IMR-90 (cell line): Measurements from ENCODE around the gene ESRRG. TPM values are rescaled to one million over a fixed set of nuclear protein-coding genes. Genes with fewer than 3 reads are reported as not detected.

Experiments used
- ATAC-seq: fragments of 200-7000 bp; cut with Tn5 transposase; 2 replicates; pipeline ENCODE4 v1.9.1; 2020; ENCODE audit warnings: low read depth, mild to moderate bottlenecking, moderate library complexity
- BruUV-seq: library from RNA; stranded (reverse); fragments of 400-500 nt; replicated peaks from 2 replicates; lab custom pipeline; 2021; lab: Mats Ljungman, UMichigan
- CTCF ChIA-PET: fragments of 300-600 bp; formaldehyde crosslinking; extraction: SDS; loops from one replicate; lab custom pipeline; 2021; ENCODE audit warnings: antibody characterized with exemption; lab: Yijun Ruan, JAX
- POLR2A ChIA-PET: fragments of 300-600 bp; sonication (Branson Sonifier 250); formaldehyde crosslinking; loops from one replicate; lab custom pipeline; 2022; ENCODE audit warnings: antibody characterized with exemption; ENCODE audit not compliant: unreplicated experiment; lab: Charles Lee
- DNase-seq: peaks from one replicate; pipeline ENCODE4 v3.0.0; 2013
- H2AFZ ChIP-seq: replicated peaks from 2 replicates; pipeline ENCODE3; 2013; ENCODE audit warnings: low read length, mild to moderate bottlenecking; ENCODE audit not compliant: poor library complexity
- H2AK5ac ChIP-seq: 2 replicates; pipeline ENCODE4 v1.6.1; 2013; ENCODE audit warnings: low read depth, low read length, inconsistent platforms
- H2AK9ac ChIP-seq: replicated peaks from 2 replicates; pipeline ENCODE3; 2013; ENCODE audit warnings: mild to moderate bottlenecking, low read depth, low read length, moderate library complexity; ENCODE audit not compliant: poor library complexity
- H2BK120ac ChIP-seq: 2 replicates; pipeline ENCODE4 v1.6.1; 2013; ENCODE audit warnings: low read depth, low read length, inconsistent platforms
- H2BK15ac ChIP-seq: 3 replicates; pipeline ENCODE4 v1.6.1; 2013; ENCODE audit warnings: low read depth, low read length, inconsistent platforms
- H2BK20ac ChIP-seq: 2 replicates; pipeline ENCODE4 v1.6.1; 2013; ENCODE audit warnings: low read depth, mild to moderate bottlenecking, inconsistent platforms, low read length, moderate library complexity
- H2BK5ac ChIP-seq: 2 replicates; pipeline ENCODE4 v1.6.1; 2013; ENCODE audit warnings: mild to moderate bottlenecking, low read depth, low read length, inconsistent platforms; ENCODE audit not compliant: poor library complexity, severe bottlenecking
- H3K14ac ChIP-seq: replicated peaks from 2 replicates; pipeline ENCODE4 v1.6.1; 2013; ENCODE audit warnings: low read depth, low read length, inconsistent platforms
- H3K18ac ChIP-seq: 2 replicates; pipeline ENCODE4 v1.6.1; 2013; ENCODE audit warnings: low read depth, low read length, control low read depth
- H3K23ac ChIP-seq: 2 replicates; pipeline ENCODE4 v1.6.1; 2013; ENCODE audit warnings: low read depth, low read length, inconsistent platforms
- H3K27ac ChIP-seq: 2 replicates; pipeline ENCODE4 v1.5.1; 2013; ENCODE audit warnings: mild to moderate bottlenecking, control low read depth, low read length; ENCODE audit not compliant: insufficient read depth
- H3K27me3 ChIP-seq: 2 replicates; pipeline ENCODE4 v1.6.1; 2013; ENCODE audit warnings: low read length; ENCODE audit not compliant: control insufficient read depth, insufficient read depth
- H3K36me3 ChIP-seq: 2 replicates; pipeline ENCODE4 v1.6.1; 2013; ENCODE audit warnings: low read length, mixed read lengths; ENCODE audit not compliant: control insufficient read depth, insufficient read depth
- H3K4ac ChIP-seq: 2 replicates; pipeline ENCODE4 v1.6.1; 2013; ENCODE audit warnings: low read depth, low read length, inconsistent platforms
- H3K4me1 ChIP-seq: 2 replicates; pipeline ENCODE4 v1.6.1; 2013; ENCODE audit warnings: low read length, mixed read lengths; ENCODE audit not compliant: control insufficient read depth, insufficient read depth
- H3K4me2 ChIP-seq: 2 replicates; pipeline ENCODE4 v1.6.1; 2013; ENCODE audit warnings: low read depth, mild to moderate bottlenecking, control low read depth, low read length, moderate library complexity
- H3K4me3 ChIP-seq: 2 replicates; pipeline ENCODE4 v1.5.1; 2013; ENCODE audit warnings: low read depth, mild to moderate bottlenecking, control low read depth, low read length, moderate library complexity; ENCODE audit not compliant: insufficient read depth
- H3K56ac ChIP-seq: 2 replicates; pipeline ENCODE4 v1.6.1; 2013; ENCODE audit warnings: low read length, inconsistent platforms; ENCODE audit not compliant: insufficient read depth; ENCODE audit errors: extremely low read depth
- H3K79me1 ChIP-seq, 2 experiments: 2 replicates each; pipeline ENCODE4 v1.6.1; 2013; ENCODE audit warnings: low read length in 2 of 2, inconsistent platforms in 1 of 2, low read depth in 1 of 2
- H3K9ac ChIP-seq: 2 replicates; pipeline ENCODE4 v1.6.1; 2013; ENCODE audit warnings: low read depth, low read length, control low read depth
- H3K9me1 ChIP-seq: 2 replicates; pipeline ENCODE4 v1.6.1; 2013; ENCODE audit warnings: low read length, inconsistent platforms; ENCODE audit not compliant: insufficient read depth
- H3K9me3 ChIP-seq: 2 replicates; pipeline ENCODE4 v1.6.1; 2013; ENCODE audit warnings: low read length; ENCODE audit not compliant: control insufficient read depth, insufficient read depth
- H4K20me1 ChIP-seq: 2 replicates; pipeline ENCODE4 v1.6.1; 2013; ENCODE audit warnings: low read length, inconsistent platforms; ENCODE audit not compliant: insufficient read depth
- H4K5ac ChIP-seq: 2 replicates; pipeline ENCODE4 v1.6.1; 2013; ENCODE audit warnings: mild to moderate bottlenecking, low read depth, low read length, control low read depth
- H4K8ac ChIP-seq, 2 experiments: 2 replicates each; pipeline ENCODE4 v1.6.1; 2013; ENCODE audit warnings: low read depth in 2 of 2, low read length in 2 of 2, control low read depth in 1 of 2, inconsistent platforms in 1 of 2
- H4K91ac ChIP-seq: 2 replicates; pipeline ENCODE4 v1.6.1; 2013; ENCODE audit warnings: low read depth, low read length, inconsistent platforms; ENCODE audit not compliant: insufficient read depth
- BHLHE40 ChIP-seq: fragments of 150-350 bp; IDR thresholded peaks from 2 replicates; pipeline ENCODE4 v1.6.1; 2016; ENCODE audit warnings: mild to moderate bottlenecking, low read depth, low read length
- CEBPB ChIP-seq: IDR thresholded peaks from 2 replicates; pipeline ENCODE4 v1.6.1; 2012; ENCODE audit warnings: low read depth, low read length, improper control_type of control experiment
- CHD1 ChIP-seq: IDR thresholded peaks from 2 replicates; pipeline ENCODE4 v1.6.1; 2012; ENCODE audit warnings: low read depth, low read length, improper control_type of control experiment
- CTCF ChIP-seq: conservative IDR thresholded peaks from 2 replicates; pipeline ENCODE4 v1.5.1; 2012; ENCODE audit warnings: mild to moderate bottlenecking, low read depth, low read length, improper control_type of control experiment
- ELK1 ChIP-seq: fragments of 150-350 bp; IDR thresholded peaks from 2 replicates; pipeline ENCODE4 v1.6.1; 2016; ENCODE audit warnings: low read depth, mild to moderate bottlenecking, low read length, moderate library complexity, borderline replicate concordance
- FOS ChIP-seq: fragments of 150-350 bp; IDR thresholded peaks from 2 replicates; pipeline ENCODE4 v1.6.1; 2016; ENCODE audit warnings: low read depth, low read length
- MAZ ChIP-seq: IDR thresholded peaks from 2 replicates; pipeline ENCODE4 v1.6.1; 2012; ENCODE audit warnings: low read depth, mild to moderate bottlenecking, low read length, improper control_type of control experiment, moderate library complexity, borderline replicate concordance
- MXI1 ChIP-seq: IDR thresholded peaks from 2 replicates; pipeline ENCODE4 v1.6.1; 2012; ENCODE audit warnings: low read depth, mild to moderate bottlenecking, low read length, moderate library complexity, borderline replicate concordance
- NFE2L2 ChIP-seq: fragments of 150-350 bp; IDR thresholded peaks from 2 replicates; pipeline ENCODE4 v1.6.1; 2016; ENCODE audit warnings: low read depth, mild to moderate bottlenecking, low read length
- POLR2A ChIP-seq: IDR thresholded peaks from 2 replicates; pipeline ENCODE4 v1.6.1; 2012; ENCODE audit warnings: mild to moderate bottlenecking, low read depth, low read length
- RCOR1 ChIP-seq: IDR thresholded peaks from 2 replicates; pipeline ENCODE4 v1.6.1; 2012; ENCODE audit warnings: mild to moderate bottlenecking, low read length, improper control_type of control experiment; ENCODE audit not compliant: insufficient replicate concordance
- RFX5 ChIP-seq: IDR thresholded peaks from 2 replicates; pipeline ENCODE4 v1.8.0; 2012; ENCODE audit warnings: low read depth, mild to moderate bottlenecking, low read length, moderate library complexity
- SMC3 ChIP-seq: fragments of 150-350 bp; IDR thresholded peaks from 2 replicates; pipeline ENCODE4 v1.6.1; 2016; ENCODE audit warnings: low read depth, mild to moderate bottlenecking, antibody characterized with exemption, low read length, moderate library complexity
- USF2 ChIP-seq: fragments of 150-350 bp; IDR thresholded peaks from 2 replicates; pipeline ENCODE4 v1.6.1; 2017; ENCODE audit warnings: mild to moderate bottlenecking, antibody characterized with exemption, low read length, low read depth
- WGBS, 2 experiments: methylation state at CpG; one replicate each; pipeline versions ENCODE4 v1.1.5 to v1.1.7; 2013; ENCODE audit warnings: missing lambda C conversion rate in 2 of 2; ENCODE audit not compliant: insufficient read length in 1 of 2; ENCODE audit errors: extremely low coverage in 2 of 2; 5-methylcytosine and 5-hydroxymethylcytosine counted together
- dilution Hi-C: fragments of 300-500 bp; cut with HindIII; formaldehyde crosslinking; loops from one replicate; pipeline ENCODE4 v1.14.3; 2018; ENCODE audit warnings: low sequenced_read_pairs; ENCODE audit not compliant: unreplicated experiment
- in situ Hi-C: fragments of 300-500 bp; cut with MboI; formaldehyde crosslinking; loops from 3 replicates; pipeline ENCODE4 v1.14.3; 2019; ENCODE audit warnings: low sequenced_read_pairs, inconsistent platforms, mixed read lengths
- intact Hi-C: fragments of 100-400 bp; cut with micrococcal nuclease; formaldehyde crosslinking; loops from 2 replicates; pipeline ENCODE4 v1.10.0; 2022
- polyA plus RNA-seq, 3 experiments: library from polyadenylated mRNA; depleted of rRNA; stranded (reverse); fragments of >200 nt; gene quantifications; 2 replicates each; pipeline ENCODE4 v1.2.3, GENCODE V29; 2012; ENCODE audit warnings: low replicate concordance in 1 of 3
- total RNA-seq: library from RNA; depleted of rRNA; stranded (reverse); fragments of >200 nt; gene quantifications from 2 replicates; pipeline ENCODE4 v1.2.3, GENCODE V29; 2012

The ESRRG gene
- total and polyA plus RNA-seq, 2 of the 4 experiments (the other 2 are of a cell fraction) = 0.17 to 0.54 TPM

GRCh38 chr1:216765346-216766300 lies 42.4 kb upstream of the ESRRG start:
- in situ Hi-C loops = loop anchor here (25.0 kb wide), 1 partner anchor 897 kb away; no protein-coding TSS in a partner anchor
- Histone ChIP-seq H2AFZ (no peak overlapping the region), H3K4me2 (no peak overlapping the region), H3K56ac (no peak overlapping the region), H3K27me3 (no peaks in the 10 kb centered on the region), H2BK120ac (no peak overlapping the region), H3K9me1 (no peaks in the 10 kb centered on the region), H3K9ac (no peak overlapping the region), H2AK9ac (no peak overlapping the region), H4K91ac (no peak overlapping the region), H3K18ac (no peak overlapping the region), H3K14ac (no peak overlapping the region), H3K9me3 (no peaks in the 10 kb centered on the region), H3K4me3 (no peak overlapping the region), H3K27ac (no peak overlapping the region), H2BK20ac (no peak overlapping the region), H4K8ac (no peak overlapping the region), H3K4ac (no peak overlapping the region), H4K5ac (no peak overlapping the region), H2AK5ac (no peak overlapping the region), H3K23ac (no peak overlapping the region), H2BK5ac (no peak overlapping the region), H3K36me3 (no peaks in the 10 kb centered on the region), H4K20me1 (no peaks in the 10 kb centered on the region), H2BK15ac (no peak overlapping the region), H3K79me1 (no peaks in the 10 kb centered on the region), H3K4me1 (no peaks in the 10 kb centered on the region)
- intact Hi-C loops = no loop called here
- ATAC-seq (no peak), DNase-seq (no peak)
- CTCF ChIA-PET = no interaction called here
- dilution Hi-C loops = no loop called here
- no CpG with 5 or more reads among the region's 10 CpGs for WGBS, 2 experiments
- POLR2A ChIA-PET = no interaction called here
- BruUV-seq = no TSS peak
- TF ChIP-seq POLR2A (no peak), RCOR1 (no peak), CTCF (no peak), RFX5 (no peak), MXI1 (no peak), ELK1 (no peak), FOS (no peak), BHLHE40 (no peak), SMC3 (no peak), MAZ (no peak), NFE2L2 (no peak), CEBPB (no peak), CHD1 (no peak), USF2 (no peak)
